GM12878 (cell line): ENCODE results near the gene TNS4.

Experiments
- RFX5 ChIP-seq: IDR thresholded peaks from 2 replicates; pipeline ENCODE4 v1.6.1; 2011; ENCODE audit warnings: low read depth, low read length, improper control_type of control experiment
- SREBF1 ChIP-seq: IDR thresholded peaks from 2 replicates; pipeline ENCODE4 v1.6.1; 2012; ENCODE audit warnings: mild to moderate bottlenecking, low read length
- TF ChIP-seq, protein P1 (sequence below), 3 experiments: IDR thresholded peaks in 2 of 3; conservative IDR thresholded peaks in 1 of 3; 2 replicates each; pipeline ENCODE4 v1.5.1; 2011; ENCODE audit warnings: low read depth in 3 of 3, low read length in 3 of 3, mild to moderate bottlenecking in 3 of 3, control low read depth in 2 of 3, moderate library complexity in 2 of 3, inconsistent platforms in 1 of 3, mixed read lengths in 1 of 3; ENCODE audit not compliant: control insufficient read depth in 2 of 3, insufficient read depth in 1 of 3; ENCODE audit errors: extremely low read depth in 1 of 3

DNA sequence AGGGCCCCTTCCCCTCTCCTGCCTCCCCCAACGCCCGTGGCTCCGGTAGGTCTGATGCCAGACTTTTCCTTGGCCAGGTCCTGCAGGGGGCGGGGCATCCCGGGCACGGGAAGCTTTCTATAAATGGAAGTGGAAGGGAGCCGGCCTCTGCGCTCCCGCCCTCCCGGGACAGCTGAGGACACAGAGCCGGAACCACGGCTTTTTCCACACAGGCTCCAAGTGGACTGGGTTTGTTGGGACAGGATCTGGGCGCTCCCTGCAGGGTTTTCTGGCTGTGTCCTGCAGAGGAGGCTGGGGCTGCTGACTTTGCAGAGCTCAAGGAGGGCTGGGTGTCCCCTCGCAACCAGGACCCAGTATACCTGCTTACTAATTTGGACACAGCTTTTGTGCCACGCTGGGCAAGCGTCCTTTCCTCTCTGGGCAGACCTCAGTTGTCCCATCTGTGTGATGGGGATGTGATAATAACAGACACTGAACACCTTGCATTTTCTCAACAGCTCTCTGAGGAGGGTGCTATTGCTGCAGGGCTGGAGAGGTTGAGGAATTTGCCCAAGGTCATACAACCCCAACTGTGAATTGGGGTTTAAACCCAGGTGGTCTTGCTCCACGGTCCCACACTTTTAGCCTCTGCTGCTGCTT lies 1.8 kb downstream of the TNS4 start:
- no peak for TF ChIP-seq RFX5
- TF ChIP-seq SREBF1 = no peak
- TF ChIP-seq, protein P1, sequence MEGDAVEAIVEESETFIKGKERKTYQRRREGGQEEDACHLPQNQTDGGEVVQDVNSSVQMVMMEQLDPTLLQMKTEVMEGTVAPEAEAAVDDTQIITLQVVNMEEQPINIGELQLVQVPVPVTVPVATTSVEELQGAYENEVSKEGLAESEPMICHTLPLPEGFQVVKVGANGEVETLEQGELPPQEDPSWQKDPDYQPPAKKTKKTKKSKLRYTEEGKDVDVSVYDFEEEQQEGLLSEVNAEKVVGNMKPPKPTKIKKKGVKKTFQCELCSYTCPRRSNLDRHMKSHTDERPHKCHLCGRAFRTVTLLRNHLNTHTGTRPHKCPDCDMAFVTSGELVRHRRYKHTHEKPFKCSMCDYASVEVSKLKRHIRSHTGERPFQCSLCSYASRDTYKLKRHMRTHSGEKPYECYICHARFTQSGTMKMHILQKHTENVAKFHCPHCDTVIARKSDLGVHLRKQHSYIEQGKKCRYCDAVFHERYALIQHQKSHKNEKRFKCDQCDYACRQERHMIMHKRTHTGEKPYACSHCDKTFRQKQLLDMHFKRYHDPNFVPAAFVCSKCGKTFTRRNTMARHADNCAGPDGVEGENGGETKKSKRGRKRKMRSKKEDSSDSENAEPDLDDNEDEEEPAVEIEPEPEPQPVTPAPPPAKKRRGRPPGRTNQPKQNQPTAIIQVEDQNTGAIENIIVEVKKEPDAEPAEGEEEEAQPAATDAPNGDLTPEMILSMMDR (IDR thresholded peaks at IDR 0.05 in 2 of 3, conservative IDR thresholded peaks at IDR 0.05 in 1 of 3; ENCODE audit: control insufficient read depth in 2 of 3, extremely low read depth in 1 of 3, insufficient read depth in 1 of 3, low read depth in 3 of 3, low read length in 3 of 3) = no peak
